ENCODE results near the gene ODC1. TPM values are rescaled to one million over a fixed set of nuclear protein-coding genes. Genes with fewer than 3 reads are reported as not detected.
A peak's percentile ranks its signal among the peaks of the same experiment; 100 is the strongest.

The ODC1 gene
- total RNA-seq, 1 donor, result 109 TPM

- TF ChIP-seq CTCF (IDR thresholded peaks at IDR 0.05; ENCODE audit: extremely low read depth, low read depth, low read length), result no peak
- Histone ChIP-seq H3K9me3 (ENCODE audit: low read depth, low read length) (no peaks in the 10 kb centered on the region), H4K20me1 (ENCODE audit: insufficient read depth, low read length) (peaks cover 13% of the 10 kb centered on the region), H3K27ac (ENCODE audit: low read depth, low read length) (peak overlapping the region; percentile 10), H2AFZ (ENCODE audit: low read length) (no peak overlapping the region), H3K4me3 (ENCODE audit: insufficient read depth, low read length) (no peak overlapping the region), H3K4me1 (ENCODE audit: insufficient read depth, low read length) (peaks cover 56% of the 10 kb centered on the region), H3K27me3 (ENCODE audit: insufficient read depth, low read length) (no peaks in the 10 kb centered on the region), H3K4me2 (ENCODE audit: insufficient read depth, low read length) (no peak overlapping the region), H3K79me2 (ENCODE audit: insufficient read depth, low read length) (peaks cover 54% of the 10 kb centered on the region), H3K36me3 (ENCODE audit: insufficient read depth, low read length) (no peaks in the 10 kb centered on the region)
- no peak for DNase-seq (ENCODE audit: insufficient read length, low spot score, missing footprints)
Observed at GRCh38 chr2:10402653-10403215, 45.4 kb downstream of the ODC1 start.

- Histone ChIP-seq H3K9me3 (ENCODE audit: low read depth, low read length) (no peaks in the 10 kb centered on the region), H3K4me1 (ENCODE audit: insufficient read depth, low read length) (peaks cover 50% of the 10 kb centered on the region), H3K4me3 (ENCODE audit: insufficient read depth, low read length) (no peak overlapping the region), H3K27me3 (ENCODE audit: insufficient read depth, low read length) (no peaks in the 10 kb centered on the region), H4K20me1 (ENCODE audit: insufficient read depth, low read length) (peaks cover 10% of the 10 kb centered on the region), H3K4me2 (ENCODE audit: insufficient read depth, low read length) (no peak overlapping the region), H3K79me2 (ENCODE audit: insufficient read depth, low read length) (peaks cover 53% of the 10 kb centered on the region), H2AFZ (ENCODE audit: low read length) (no peak overlapping the region), H3K27ac (ENCODE audit: low read depth, low read length) (peak overlapping the region; percentile 10), H3K36me3 (ENCODE audit: insufficient read depth, low read length) (no peaks in the 10 kb centered on the region)
- DNase-seq (ENCODE audit: insufficient read length, low spot score, missing footprints), result peak; percentile 99
- TF ChIP-seq CTCF (IDR thresholded peaks at IDR 0.05; ENCODE audit: extremely low read depth, low read depth, low read length), result no peak
Observed at GRCh38 chr2:10402062-10402585, 46.0 kb downstream of the ODC1 start.

GRCh38 chr2:10400978-10401951 lies 46.9 kb downstream of the ODC1 start:
- no peaks in the 10 kb centered on the region for H3K36me3 ChIP-seq (ENCODE audit: insufficient read depth, low read length)
- no peak overlapping the region for H3K4me2 ChIP-seq (ENCODE audit: insufficient read depth, low read length)
- H4K20me1 ChIP-seq (ENCODE audit: insufficient read depth, low read length), result peaks cover 13% of the 10 kb centered on the region
- H2AFZ ChIP-seq (ENCODE audit: low read length), result no peak overlapping the region
- no peak overlapping the region for H3K27ac ChIP-seq (ENCODE audit: low read depth, low read length)
- H3K27me3 ChIP-seq (ENCODE audit: insufficient read depth, low read length), result no peaks in the 10 kb centered on the region
- peaks cover 41% of the 10 kb centered on the region for H3K4me1 ChIP-seq (ENCODE audit: insufficient read depth, low read length)
- no peak overlapping the region for H3K4me3 ChIP-seq (ENCODE audit: insufficient read depth, low read length)
- no peak for TF ChIP-seq CTCF (IDR thresholded peaks at IDR 0.05; ENCODE audit: extremely low read depth, low read depth, low read length)
- no peak for DNase-seq (ENCODE audit: insufficient read length, low spot score, missing footprints)
- peaks cover 54% of the 10 kb centered on the region for H3K79me2 ChIP-seq (ENCODE audit: insufficient read depth, low read length)
- no peaks in the 10 kb centered on the region for H3K9me3 ChIP-seq (ENCODE audit: low read depth, low read length)

GRCh38 chr2:10400568-10400977 lies 47.6 kb downstream of the ODC1 start:
- no peak overlapping the region for H3K4me3 ChIP-seq (ENCODE audit: insufficient read depth, low read length)

More at GRCh38 chr2:10400568-10400977, 47.6 kb downstream of the ODC1 start:
- Histone ChIP-seq H2AFZ (ENCODE audit: low read length) (no peak overlapping the region), H3K4me1 (ENCODE audit: insufficient read depth, low read length) (peaks cover 34% of the 10 kb centered on the region), H3K36me3 (ENCODE audit: insufficient read depth, low read length) (no peaks in the 10 kb centered on the region), H3K9me3 (ENCODE audit: low read depth, low read length) (no peaks in the 10 kb centered on the region), H3K27me3 (ENCODE audit: insufficient read depth, low read length) (no peaks in the 10 kb centered on the region), H3K4me2 (ENCODE audit: insufficient read depth, low read length) (no peak overlapping the region), H3K79me2 (ENCODE audit: insufficient read depth, low read length) (peaks cover 58% of the 10 kb centered on the region), H3K27ac (ENCODE audit: low read depth, low read length) (no peak overlapping the region), H4K20me1 (ENCODE audit: insufficient read depth, low read length) (peaks cover 13% of the 10 kb centered on the region)
- TF ChIP-seq CTCF (IDR thresholded peaks at IDR 0.05; ENCODE audit: extremely low read depth, low read depth, low read length), result no peak
- DNase-seq (ENCODE audit: insufficient read length, low spot score, missing footprints), result peak; percentile 32

Data from osteoblast (primary cell).